Left lobe of liver (tissue), 2 donors: Measurements from ENCODE around the gene TRAT1. TPM values are rescaled to one million over a fixed set of nuclear protein-coding genes. Genes with fewer than 3 reads are reported as not detected.

Source experiments
- ATAC-seq: fragments of 200-7000 bp; cut with Tn5 transposase; one replicate; pipeline ENCODE4 v1.9.1; 2020; ENCODE audit warnings: mild to moderate bottlenecking, moderate library complexity
- DNase-seq: peaks from one replicate; pipeline ENCODE4 v3.0.0-alpha.2; 2020; ENCODE audit warnings: low spot score
- total RNA-seq: library from RNA; stranded (reverse); gene quantifications from one replicate; pipeline ENCODE4 v1.2.1, GENCODE V29; 2021
- donor health status: DM: no; HTN: no; CAD: no; lungs with moderate emphysema.
- donor health status: DM: no; HTN: yes; CAD: no.

Gene TRAT1
- total RNA-seq, 1 donor from 2014 or later = 0.13 TPM

GRCh38 chr3:108849075-108849474 is 26.5 kb downstream of the TRAT1 start:
- DNase-seq (no peak), ATAC-seq (no peak)

DNA sequence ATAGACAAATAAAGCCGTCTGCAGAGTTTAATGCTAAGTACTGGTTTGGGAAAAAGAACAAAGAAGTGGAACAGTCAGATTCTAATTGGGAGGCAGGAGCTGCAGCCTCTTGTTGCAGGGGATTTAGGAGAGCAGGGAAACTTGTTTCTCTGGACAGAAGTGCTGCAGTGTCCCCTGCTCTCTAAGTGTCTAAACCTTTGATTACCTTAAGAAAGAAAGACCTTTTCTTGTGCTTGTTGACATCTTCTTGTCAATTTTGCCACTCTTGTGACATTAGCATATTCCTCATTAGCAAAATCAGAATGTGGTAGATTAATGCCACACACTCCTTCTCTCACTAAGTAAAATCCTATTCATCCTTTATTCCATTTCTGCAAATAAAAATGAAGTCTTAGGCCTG is 38.8 kb downstream of the TRAT1 start:
- ATAC-seq = no peak
- no peak for DNase-seq

DNA sequence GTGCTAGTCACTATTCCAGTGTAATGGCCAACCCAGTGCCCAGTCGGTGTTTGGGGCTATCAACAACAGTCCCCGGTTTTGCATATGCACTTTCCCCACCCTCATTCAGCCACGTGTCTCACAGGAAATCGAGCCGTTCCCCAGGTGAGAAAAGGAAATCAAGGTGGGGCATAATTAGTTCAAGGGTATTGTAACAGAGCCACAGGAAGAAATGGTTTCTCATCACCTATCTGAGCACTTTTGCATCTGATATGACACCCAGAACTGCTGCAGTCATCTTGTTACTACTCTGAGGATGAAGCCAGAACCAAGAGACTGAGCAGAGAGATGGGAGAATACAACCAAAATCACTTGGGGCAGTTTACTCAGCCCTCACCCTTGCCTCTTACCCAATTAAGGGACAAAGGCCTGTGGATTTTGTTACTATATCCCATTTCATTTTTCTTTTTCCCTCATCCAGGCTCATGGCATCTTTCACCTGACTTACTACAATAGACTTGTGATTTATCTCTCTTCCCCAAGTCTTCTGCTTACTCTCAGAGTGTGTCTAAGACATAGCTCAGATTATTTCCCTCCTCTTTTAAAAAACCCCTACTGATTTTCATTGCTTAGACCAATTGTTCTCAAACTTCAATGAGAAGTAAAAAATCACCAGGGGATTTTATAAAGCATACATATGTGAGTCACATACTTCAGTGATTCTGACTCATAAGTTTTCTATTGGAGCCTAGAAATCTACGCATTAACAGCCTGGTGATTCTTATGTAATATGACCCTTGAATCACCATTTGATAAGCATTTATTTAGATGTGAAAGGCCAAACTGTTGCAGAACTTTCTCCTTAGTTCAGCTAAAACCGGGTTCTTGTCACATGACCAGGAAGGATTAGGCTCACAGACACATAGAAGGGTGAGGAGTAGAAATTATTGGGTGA is 40.5 kb downstream of the TRAT1 start:
- DNase-seq (no peak), ATAC-seq (no peak)

- ATAC-seq = no peak
- DNase-seq = no peak
Observed at GRCh38 chr3:108863799-108864135, 41.2 kb downstream of the TRAT1 start.

DNA sequence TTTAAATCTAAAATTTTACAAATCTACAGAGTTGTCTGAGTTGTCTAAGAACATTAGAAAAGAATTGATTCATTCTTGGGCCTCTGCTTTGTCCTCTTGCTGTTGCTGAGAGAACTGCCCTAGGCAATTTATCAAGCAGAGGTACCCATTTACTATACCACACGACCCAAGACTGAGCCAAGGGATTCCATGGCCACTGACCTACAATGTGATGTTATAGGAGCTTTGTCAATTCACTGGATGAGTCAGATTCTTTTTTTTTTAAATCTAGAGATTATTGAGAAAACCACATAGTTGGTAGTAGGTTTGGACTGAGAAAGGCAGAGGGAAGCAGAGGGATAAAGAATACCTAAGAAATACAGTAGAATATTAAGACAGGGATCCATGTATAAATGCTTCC is 55.3 kb downstream of the TRAT1 start:
- ATAC-seq (no peak), DNase-seq (no peak)

DNA sequence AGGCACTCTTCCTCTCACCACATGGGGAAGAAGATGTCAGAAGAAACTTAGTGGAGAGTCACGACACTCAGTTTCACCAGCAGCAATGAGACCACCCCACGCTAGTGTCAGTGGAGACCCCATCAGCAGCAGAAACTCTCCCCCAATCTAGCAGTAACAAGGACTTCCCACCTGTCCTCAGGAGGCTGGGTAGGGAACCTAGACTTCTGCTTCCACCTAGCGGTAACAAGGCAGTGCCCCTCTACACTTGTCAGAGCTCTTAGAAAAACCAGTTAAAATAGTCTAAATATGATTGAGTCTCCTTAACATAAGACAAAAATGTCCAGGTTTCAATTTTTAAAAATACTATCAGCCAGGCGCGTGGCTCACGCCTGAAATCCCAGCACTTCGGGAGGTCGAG is 57.3 kb downstream of the TRAT1 start:
- DNase-seq = no peak
- no peak for ATAC-seq

- DNase-seq = no peak
- no peak for ATAC-seq
Observed at GRCh38 chr3:108882762-108883161, 60.2 kb downstream of the TRAT1 start.

GRCh38 chr3:108883373-108883772 is 60.8 kb downstream of the TRAT1 start:
- no peak for DNase-seq
- ATAC-seq = no peak

DNA sequence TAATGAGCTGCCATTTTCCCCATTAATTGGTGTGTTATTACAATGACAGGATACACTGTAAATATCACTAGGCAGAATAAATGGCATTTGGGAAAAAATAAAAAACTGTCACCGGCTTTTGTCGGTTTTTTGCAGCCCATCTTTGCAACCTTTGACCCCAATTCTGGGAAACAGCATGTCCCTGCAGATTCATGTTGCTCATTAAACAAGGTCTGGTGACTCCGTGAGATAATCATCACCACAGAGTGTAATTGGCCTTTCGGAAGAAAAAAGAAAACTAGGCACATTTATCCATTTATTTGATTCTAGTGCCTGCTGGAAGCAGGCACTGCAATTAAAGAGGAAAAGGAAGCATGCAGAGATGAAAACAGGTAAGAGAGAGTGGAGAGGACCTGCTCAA is 64.5 kb downstream of the TRAT1 start:
- no peak for DNase-seq
- no peak for ATAC-seq

GRCh38 chr3:108887777-108888176 is 65.2 kb downstream of the TRAT1 start:
- DNase-seq (no peak), ATAC-seq (no peak)

- DNase-seq (no peak), ATAC-seq (no peak)
Observed at GRCh38 chr3:108891833-108892232, 69.2 kb downstream of the TRAT1 start.

GRCh38 chr3:108894981-108895380 is 72.4 kb downstream of the TRAT1 start:
- no peak for DNase-seq
- ATAC-seq = no peak

- no peak for DNase-seq
- no peak for ATAC-seq
Observed at GRCh38 chr3:108897883-108898282, 75.3 kb downstream of the TRAT1 start.

DNA sequence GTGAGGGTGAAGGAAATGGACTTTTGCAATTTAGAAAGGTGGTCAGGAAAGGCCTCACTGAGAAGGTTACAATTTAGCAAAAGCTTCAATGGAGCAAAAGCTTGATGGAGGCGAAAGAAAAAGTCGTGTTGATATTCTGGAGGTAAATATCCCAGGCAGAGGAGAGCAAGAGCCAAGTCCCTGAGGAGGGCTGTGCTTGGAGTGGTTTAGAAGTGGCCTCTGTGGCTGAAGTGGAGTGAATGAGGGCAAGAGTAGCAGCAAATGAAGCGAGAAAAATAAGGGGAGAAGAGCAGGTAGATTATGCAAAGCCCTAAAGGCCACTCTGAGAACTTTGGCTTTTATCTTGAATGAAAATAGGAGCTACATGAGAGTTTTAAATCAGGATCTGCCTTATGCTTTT is 76.9 kb downstream of the TRAT1 start:
- ATAC-seq (no peak), DNase-seq (no peak)

Other genes with a start within 250 kb of the TRAT1 start
- 0.45 TPM for gene CIP2A, start 233.3 kb upstream of the TRAT1 start, total RNA-seq
- 2.8 TPM for gene DZIP3, start 233.1 kb upstream of the TRAT1 start, total RNA-seq
- not detected for gene RETNLB, start 65.4 kb upstream of the TRAT1 start, total RNA-seq
- gene GUCA1C, start 131.1 kb downstream of the TRAT1 start, total RNA-seq = not detected